Lower leg skin (tissue), 3 donors: ENCODE data around the gene LTBP2.

Source experiments
- CTCF ChIP-seq, 3 donors: fragments of 450-650 bp; IDR thresholded peaks; one replicate each; pipeline ENCODE4 v1.5.1; 2016; ENCODE audit warnings: antibody characterized with exemption in 3 of 3, mild to moderate bottlenecking in 3 of 3, moderate library complexity in 2 of 3
- POLR2A ChIP-seq, 2 donors: fragments of 450-650 bp; IDR thresholded peaks; one replicate each; pipeline ENCODE4 v1.6.1; 2016 to 2017; ENCODE audit warnings: antibody characterized with exemption in 2 of 2, mild to moderate bottlenecking in 1 of 2, moderate library complexity in 1 of 2

DNA sequence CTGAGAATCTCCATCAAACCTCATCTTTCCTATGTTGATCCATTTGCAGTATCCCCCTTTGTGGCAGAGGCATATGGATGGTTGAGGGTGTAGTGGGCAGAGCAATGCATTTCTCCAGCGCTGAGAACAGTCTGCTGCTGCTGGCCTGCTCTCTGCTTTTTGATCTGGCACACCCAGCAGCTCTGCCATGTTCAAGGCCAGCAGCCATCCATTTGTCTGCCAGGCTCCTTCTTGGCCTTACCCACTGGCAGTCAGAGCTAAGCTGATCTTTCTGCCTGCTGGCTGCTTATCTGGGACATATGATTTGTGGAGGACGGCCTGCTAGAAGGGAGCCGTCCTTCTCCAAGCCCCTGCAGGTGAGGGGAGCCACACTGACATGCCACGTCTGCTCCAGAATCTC, 135.9 kb downstream of the LTBP2 start:
- TF ChIP-seq CTCF (IDR thresholded peaks at IDR 0.05) (no peak), POLR2A (IDR thresholded peaks at IDR 0.05) (no peak)
